Measurements from ENCODE around the gene NECTIN1.

GRCh38 chr11:119686177-119686882 lies 42.7 kb downstream of the NECTIN1 start:
- TF ChIP-seq POLR2AphosphoS5 (IDR thresholded peaks at IDR 0.05; ENCODE audit: borderline replicate concordance, low read depth, low read length) (no peak), EZH2 (IDR thresholded peaks at IDR 0.05) (no peak), FOXP2 (optimal IDR thresholded peaks at IDR 0.05; ENCODE audit: control extremely low read depth, extremely low read length, insufficient read depth) (no peak)

Data from SK-N-MC (cell line).